Measurements from ENCODE around the gene NPDC1. TPM values are rescaled to one million over a fixed set of nuclear protein-coding genes. Genes with fewer than 3 reads are reported as not detected.
A peak's percentile ranks its signal among the peaks of the same experiment; 100 is the strongest.
"Not testable (repeated sequence)": the region's sequence is repeated elsewhere in the genome, so short reads cannot be mapped to it uniquely, and the experiment has no call there.

The NPDC1 gene
- total RNA-seq, 1 experiment from 2014 or later, result 25.4 TPM

DNA sequence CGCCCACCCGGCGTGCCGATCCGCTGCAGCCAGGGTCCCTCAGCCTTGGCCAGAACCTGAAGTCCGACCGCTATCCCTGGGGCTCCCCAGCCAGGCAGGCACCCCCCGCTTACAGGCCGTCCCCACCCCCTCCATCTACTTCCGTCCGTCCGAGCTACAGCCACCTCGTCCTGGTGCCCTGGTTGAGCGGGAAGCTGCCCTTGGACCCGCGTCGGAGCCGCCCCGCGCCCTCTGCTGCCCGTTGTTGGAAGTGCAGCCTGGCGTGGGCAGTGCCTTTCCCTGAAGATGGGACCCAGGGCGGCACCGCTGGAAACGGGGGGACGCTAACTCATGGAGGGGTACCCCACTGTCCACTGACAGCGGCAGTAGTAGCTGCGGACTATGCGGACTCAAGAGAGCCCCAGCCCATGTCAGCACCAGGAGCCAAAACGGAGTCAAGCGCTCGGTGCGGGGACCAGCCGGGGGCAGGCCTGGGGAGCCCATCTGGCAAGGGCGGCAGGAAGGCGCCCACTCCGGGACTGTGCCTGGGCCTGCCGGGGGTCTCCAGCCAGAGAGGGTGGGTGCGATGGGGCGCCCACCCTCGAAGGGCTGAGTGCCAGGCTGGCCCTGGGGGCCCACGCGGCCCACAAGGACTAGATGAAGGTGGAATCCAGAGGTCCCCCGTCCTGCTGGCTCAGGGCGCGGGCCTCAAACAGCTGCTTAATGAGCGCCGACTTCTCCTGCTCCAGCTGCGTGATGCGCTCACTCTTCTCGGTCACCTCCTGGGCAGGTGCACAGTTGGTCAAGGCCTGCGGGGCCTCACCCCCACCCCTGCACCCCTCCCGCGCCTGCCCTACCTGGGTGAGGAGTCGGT is 18.3 kb upstream of the NPDC1 start:
- H3K4me3 ChIP-seq (ENCODE audit: low read length), result no peak overlapping the region
- peak; percentile 70 for TF ChIP-seq CTCF (conservative IDR thresholded peaks at IDR 0.05; ENCODE audit: low read depth, low read length)
- no peak for TF ChIP-seq EZH2 (IDR thresholded peaks at IDR 0.05; ENCODE audit: low read length, unreplicated experiment)
- no peak overlapping the region for H3K4me2 ChIP-seq (ENCODE audit: low read length)
- H2AFZ ChIP-seq (ENCODE audit: low read length), result no peak overlapping the region
- ATAC-seq (0 out of 2 replicates have a peak, but pooled peaks have one; percentile 27), DNase-seq (peak; percentile 46)
- ChIA-PET POLR2A (ENCODE audit: unreplicated experiment) (interaction anchor here (0.6 to 0.7 kb wide), 2 partner anchors 157 to 166 kb away, joined by 3 to 8 read pairs; no protein-coding TSS in a partner anchor), CTCF (interaction anchor here (1.2 kb wide), 1 partner anchor 18 kb away, joined by 16 read pairs; the partner anchor contains the start of gene NPDC1)
- no peak overlapping the region for H3K27ac ChIP-seq (ENCODE audit: low read length)
- H3K9me3 ChIP-seq (ENCODE audit: low read length), result no peaks in the 10 kb centered on the region
- no peak overlapping the region for H3K9ac ChIP-seq (ENCODE audit: low read length)
- peaks cover 2% of the 10 kb centered on the region for H3F3A ChIP-seq (ENCODE audit: low read length, unreplicated experiment)
- H3K9me2 ChIP-seq (replicated peaks; ENCODE audit: low read length), result no peaks in the 10 kb centered on the region
- H4K20me1 ChIP-seq (ENCODE audit: low read length), result peaks cover 9% of the 10 kb centered on the region; the same call in 1 of the 2 replicates
- H3K27me3 ChIP-seq (ENCODE audit: low read length), result no peaks in the 10 kb centered on the region
- peaks cover 14% of the 10 kb centered on the region for H3K4me1 ChIP-seq (ENCODE audit: insufficient read depth, low read length)
- H3K79me2 ChIP-seq (ENCODE audit: low read length), result peaks cover 25% of the 10 kb centered on the region
- intact Hi-C loops (cut with micrococcal nuclease), result no loop called here
- no peaks in the 10 kb centered on the region for H3K36me3 ChIP-seq (ENCODE audit: low read depth, low read length)
- no TSS peak for BruUV-seq (replicated peaks)

DNA sequence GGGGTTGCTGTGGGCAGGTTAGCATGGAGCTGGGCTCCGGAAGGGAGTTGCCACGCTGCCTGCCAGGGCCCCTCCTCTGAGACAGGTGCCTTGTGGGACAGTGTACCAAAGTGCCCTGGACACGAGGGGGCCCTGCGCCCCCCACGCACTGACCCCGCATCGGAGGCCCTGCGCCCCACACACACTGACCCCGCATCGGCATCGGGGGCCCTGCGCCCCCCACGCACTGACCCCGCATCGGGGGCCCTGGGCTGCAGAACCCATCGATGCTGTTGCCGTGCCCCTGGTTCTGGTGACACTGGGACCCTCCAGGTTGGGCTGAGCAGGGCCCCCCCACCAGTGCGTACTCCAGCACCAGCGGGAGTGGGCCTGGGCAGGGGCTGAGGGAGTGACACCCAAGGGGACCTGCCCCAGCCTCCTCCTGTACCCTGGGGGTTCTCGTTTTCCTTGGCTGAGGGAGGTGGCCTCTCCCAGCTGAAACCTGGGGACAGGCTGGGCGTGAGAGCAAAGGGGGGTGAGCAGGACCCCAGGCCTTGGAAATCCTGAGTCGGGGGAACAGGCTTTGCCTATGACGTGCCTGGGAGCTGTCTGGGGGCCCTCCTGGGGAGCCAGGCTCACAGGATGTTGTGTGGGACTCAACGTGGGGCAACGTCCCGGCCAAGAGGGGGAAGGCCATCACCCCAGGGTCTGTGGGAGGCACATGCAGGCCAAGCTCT is 17.5 kb upstream of the NPDC1 start:
- no peak overlapping the region for H3K27ac ChIP-seq (ENCODE audit: low read length)
- H3K4me3 ChIP-seq (ENCODE audit: low read length), result no peak overlapping the region
- ChIA-PET CTCF (interaction anchor here (1.2 kb wide), 1 partner anchor 17 kb away, joined by 16 read pairs; the partner anchor contains the start of gene NPDC1), POLR2A (ENCODE audit: unreplicated experiment) (no interaction called here)
- no peak overlapping the region for H2AFZ ChIP-seq (ENCODE audit: low read length)
- H3K9me3 ChIP-seq (ENCODE audit: low read length), result no peaks in the 10 kb centered on the region
- H4K20me1 ChIP-seq (ENCODE audit: low read length), result peaks cover 1% of the 10 kb centered on the region; the same call in 1 of the 2 replicates
- BruUV-seq (replicated peaks), result no TSS peak
- intact Hi-C loops (cut with micrococcal nuclease), result no loop called here
- DNase-seq, result no peak
- H3K4me1 ChIP-seq (ENCODE audit: insufficient read depth, low read length), result peaks cover 7% of the 10 kb centered on the region
- no peaks in the 10 kb centered on the region for H3K27me3 ChIP-seq (ENCODE audit: low read length)
- no peaks in the 10 kb centered on the region for H3K36me3 ChIP-seq (ENCODE audit: low read depth, low read length)
- H3K9ac ChIP-seq (ENCODE audit: low read length), result no peak overlapping the region
- no peak overlapping the region for H3K4me2 ChIP-seq (ENCODE audit: low read length)
- H3F3A ChIP-seq (ENCODE audit: low read length, unreplicated experiment), result peaks cover under 1% of the 10 kb centered on the region
- TF ChIP-seq EZH2 (IDR thresholded peaks at IDR 0.05; ENCODE audit: low read length, unreplicated experiment) (no peak), CTCF (conservative IDR thresholded peaks at IDR 0.05; ENCODE audit: low read depth, low read length) (no peak), EZH2phosphoT487 (IDR thresholded peaks at IDR 0.05; ENCODE audit: borderline replicate concordance, low read length) (no peak)
- H3K9me2 ChIP-seq (replicated peaks; ENCODE audit: low read length), result no peaks in the 10 kb centered on the region
- ATAC-seq, result no peak
- peaks cover 17% of the 10 kb centered on the region for H3K79me2 ChIP-seq (ENCODE audit: low read length)

DNA sequence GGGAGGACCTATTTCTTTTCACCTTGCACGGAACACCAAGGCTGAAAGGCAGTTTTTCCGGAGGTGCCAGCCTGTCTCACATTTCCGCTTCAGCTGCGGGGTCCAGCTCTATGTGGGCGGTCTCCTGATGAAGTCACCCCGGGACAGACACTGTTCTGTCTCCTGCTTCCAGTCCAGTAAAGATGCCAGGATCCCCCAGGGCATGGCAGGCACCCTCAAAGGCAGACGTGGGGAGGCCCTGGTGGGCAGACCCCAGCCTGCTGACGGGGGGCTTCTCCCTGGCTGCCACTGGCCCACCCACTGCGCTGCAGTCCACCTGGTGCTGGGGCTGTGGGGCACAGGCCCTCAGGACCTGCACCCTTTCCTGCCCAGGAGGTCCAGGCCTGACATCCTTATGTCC is 16.8 kb upstream of the NPDC1 start:
- H3K4me3 ChIP-seq (ENCODE audit: low read length); intact Hi-C loops (cut with micrococcal nuclease); H3K9me2 ChIP-seq (replicated peaks; ENCODE audit: low read length); ATAC-seq; POLR2A ChIA-PET (ENCODE audit: unreplicated experiment); H3K4me2 ChIP-seq (ENCODE audit: low read length); H2AFZ ChIP-seq (ENCODE audit: low read length); H4K20me1 ChIP-seq (ENCODE audit: low read length); BruUV-seq (replicated peaks); H3K9ac ChIP-seq (ENCODE audit: low read length); H3K27ac ChIP-seq (ENCODE audit: low read length); H3K36me3 ChIP-seq (ENCODE audit: low read depth, low read length); CTCF ChIA-PET; H3K4me1 ChIP-seq (ENCODE audit: insufficient read depth, low read length); H3F3A ChIP-seq (ENCODE audit: low read length, unreplicated experiment); H3K79me2 ChIP-seq (ENCODE audit: low read length); H3K9me3 ChIP-seq (ENCODE audit: low read length); H3K27me3 ChIP-seq (ENCODE audit: low read length); DNase-seq: not testable (repeated sequence)
